Lower lobe of right lung (tissue), 2 donors: ENCODE results near the gene TEX9. TPM values are rescaled to one million over a fixed set of nuclear protein-coding genes. Genes with fewer than 3 reads are reported as not detected.
"Not testable (repeated sequence)": the region's sequence is repeated elsewhere in the genome, so short reads cannot be mapped to it uniquely, and the experiment has no call there.

Experiments used
- ATAC-seq, 2 donors: fragments of 200-7000 bp; cut with Tn5 transposase; one replicate each; pipeline ENCODE4 v1.9.1; 2020 to 2022; ENCODE audit warnings: mild to moderate bottlenecking in 2 of 2, moderate library complexity in 2 of 2
- DNase-seq: peaks from one replicate; pipeline ENCODE4 v3.0.0-alpha.2; 2020
- H3K27ac ChIP-seq: fragments of 200-600 bp; one replicate; pipeline ENCODE4 v1.8.0; 2022
- H3K27me3 ChIP-seq: fragments of 200-600 bp; one replicate; pipeline ENCODE4 v1.8.0; 2022; ENCODE audit warnings: low read depth
- H3K36me3 ChIP-seq: fragments of 200-600 bp; one replicate; pipeline ENCODE4 v1.8.0; 2022; ENCODE audit warnings: mild to moderate bottlenecking
- H3K4me1 ChIP-seq: fragments of 200-600 bp; one replicate; pipeline ENCODE4 v1.8.0; 2022
- H3K4me3 ChIP-seq: fragments of 200-600 bp; one replicate; pipeline ENCODE4 v1.8.0; 2022; ENCODE audit warnings: mild to moderate bottlenecking
- H3K9me3 ChIP-seq: fragments of 200-600 bp; one replicate; pipeline ENCODE4 v1.8.0; 2022
- CTCF ChIP-seq: fragments of 200-600 bp; IDR thresholded peaks from one replicate; pipeline ENCODE4 v1.8.0; 2022; ENCODE audit warnings: antibody characterized with exemption, mild to moderate bottlenecking
- intact Hi-C: fragments of 100-400 bp; cut with DNase I; formaldehyde crosslinking; loops from one replicate; pipeline ENCODE4 v1.11.0; 2022
- total RNA-seq: library from RNA; stranded (reverse); fragmentation: NEBNext Ultra II Directional; extraction: Animal tissue kit (Norgen Biotek cat#: 25700); gene quantifications from one replicate; pipeline ENCODE4 v1.2.1, GENCODE V29; 2021
- donor health status: DM: no; HTN: yes; CAD: no; lungs with severe emphysema.

The TEX9 gene
- total RNA-seq, 1 donor from 2014 or later = 11.6 TPM

DNA sequence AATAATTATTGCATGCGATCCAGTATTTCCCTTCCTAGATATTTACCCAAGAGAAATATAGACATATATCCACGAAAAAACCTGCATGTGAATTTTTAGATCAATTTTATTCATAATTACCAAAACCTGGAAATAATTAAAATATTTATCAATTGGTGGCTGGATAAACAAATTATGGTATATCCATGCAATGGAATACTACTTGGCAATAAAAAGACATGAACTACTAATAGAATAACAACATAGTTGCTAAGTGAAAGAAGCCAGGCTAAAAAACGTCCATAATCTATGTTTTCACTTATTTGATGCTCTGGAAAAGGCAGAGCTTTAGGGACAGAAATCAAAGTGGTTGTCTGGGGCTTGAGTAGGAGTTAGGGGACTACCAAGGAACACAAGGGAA is 20.7 kb downstream of the TEX9 start:
- Histone ChIP-seq H3K27ac (no peak overlapping the region), H3K9me3 (no peaks in the 10 kb centered on the region), H3K4me1 (no peaks in the 10 kb centered on the region), H3K36me3 (no peaks in the 10 kb centered on the region), H3K4me3 (no peak overlapping the region), H3K27me3 (no peaks in the 10 kb centered on the region)
- no peak for ATAC-seq
- intact Hi-C loops = no loop called here
- no peak for TF ChIP-seq CTCF
- no peak for DNase-seq

DNA sequence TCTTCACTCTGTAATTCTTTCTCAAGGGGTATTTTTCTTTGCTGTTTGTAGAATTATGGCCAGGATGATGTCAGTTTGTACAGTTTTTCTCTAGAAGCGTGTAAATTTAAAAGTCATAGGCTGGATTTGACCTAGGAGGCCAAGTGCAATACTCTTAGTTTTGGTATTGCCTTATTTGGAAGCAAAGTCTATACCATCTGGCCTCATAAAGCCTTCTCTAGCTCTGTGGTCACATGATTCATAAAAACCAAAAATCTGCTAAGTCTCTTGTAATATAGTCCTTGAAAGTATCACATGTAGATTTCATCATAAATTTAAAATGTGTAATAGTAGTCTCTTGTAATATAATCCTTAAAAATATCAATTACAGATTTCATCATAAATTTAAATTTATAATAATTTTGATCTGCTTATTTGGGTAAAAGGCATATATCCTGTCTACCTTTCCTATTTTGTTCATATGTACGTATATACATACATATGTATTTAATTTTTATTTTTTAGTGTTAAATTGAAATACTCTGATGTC is 25.6 kb downstream of the TEX9 start:
- no peak for ATAC-seq

GRCh38 chr15:56393277-56393676 is 28.1 kb downstream of the TEX9 start:
- H3K9me3 ChIP-seq = no peaks in the 10 kb centered on the region
- no peak overlapping the region for H3K27ac ChIP-seq
- no peaks in the 10 kb centered on the region for H3K4me1 ChIP-seq
- intact Hi-C loops = no loop called here
- no peaks in the 10 kb centered on the region for H3K36me3 ChIP-seq
- no peaks in the 10 kb centered on the region for H3K27me3 ChIP-seq
- ATAC-seq = no peak
- TF ChIP-seq CTCF = no peak
- DNase-seq = no peak
- no peak overlapping the region for H3K4me3 ChIP-seq

More for the DNA sequence above, 25.6 kb downstream of the TEX9 start:
- no peak for DNase-seq
- no peak overlapping the region for H3K4me3 ChIP-seq
- no peaks in the 10 kb centered on the region for H3K27me3 ChIP-seq
- H3K4me1 ChIP-seq = no peaks in the 10 kb centered on the region
- no peaks in the 10 kb centered on the region for H3K9me3 ChIP-seq
- no peak for TF ChIP-seq CTCF
- intact Hi-C loops = no loop called here
- H3K36me3 ChIP-seq = no peaks in the 10 kb centered on the region
- H3K27ac ChIP-seq = no peak overlapping the region

DNA sequence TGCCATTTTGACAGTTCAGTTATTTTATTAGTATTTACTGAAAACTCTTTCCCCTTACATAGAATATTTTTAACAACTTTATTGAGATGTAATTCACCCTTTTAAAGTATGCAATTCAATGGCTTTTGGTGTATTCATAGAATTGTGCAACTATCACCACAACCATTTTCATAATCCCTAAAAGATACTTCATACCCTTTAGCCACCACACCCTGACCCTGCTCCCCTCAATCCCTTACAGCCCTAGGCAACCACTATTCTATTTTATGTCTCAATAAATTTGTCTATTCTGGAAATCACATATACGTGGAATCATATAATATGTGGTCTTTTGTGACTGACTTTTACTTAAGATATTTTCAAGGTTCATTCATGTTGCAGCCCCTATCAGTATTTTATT is 29.7 kb downstream of the TEX9 start:
- TF ChIP-seq CTCF = no peak
- H3K4me1 ChIP-seq = no peaks in the 10 kb centered on the region

GRCh38 chr15:56397325-56397724 is 32.1 kb downstream of the TEX9 start:
- H3K27me3 ChIP-seq, H3K36me3 ChIP-seq, ATAC-seq, H3K4me1 ChIP-seq, H3K4me3 ChIP-seq, DNase-seq, H3K27ac ChIP-seq, H3K9me3 ChIP-seq, intact Hi-C loops: not testable (repeated sequence)

More for the DNA sequence above, 29.7 kb downstream of the TEX9 start:
- no peak for ATAC-seq
- Histone ChIP-seq H3K36me3 (no peaks in the 10 kb centered on the region), H3K27ac (no peak overlapping the region), H3K27me3 (no peaks in the 10 kb centered on the region), H3K4me3 (no peak overlapping the region), H3K9me3 (no peaks in the 10 kb centered on the region)
- no peak for DNase-seq
- intact Hi-C loops = no loop called here

GRCh38 chr15:56399209-56399608 is 34.0 kb downstream of the TEX9 start:
- intact Hi-C loops, DNase-seq: not testable (repeated sequence)

DNA sequence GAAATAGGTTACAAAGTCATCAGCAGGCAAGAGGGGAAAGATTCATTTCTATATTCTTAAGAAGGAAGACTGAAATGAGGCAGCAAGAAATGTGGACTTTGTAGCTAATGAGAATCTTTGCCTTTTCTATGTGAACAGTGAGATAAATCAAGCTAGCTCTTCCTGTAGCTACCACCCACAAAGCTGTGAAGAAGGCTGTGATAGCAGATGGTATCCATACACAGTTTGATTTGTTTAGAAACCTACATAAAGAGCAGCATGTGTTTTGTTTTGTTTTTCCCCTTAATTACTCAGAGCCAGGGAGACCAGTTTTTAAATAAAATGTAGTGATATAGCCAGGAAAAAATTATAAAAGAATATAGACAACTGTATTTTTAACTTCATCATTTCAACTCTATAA is 45.5 kb downstream of the TEX9 start:
- H3K4me3 ChIP-seq = no peak overlapping the region
- H3K36me3 ChIP-seq = no peaks in the 10 kb centered on the region
- no peaks in the 10 kb centered on the region for H3K4me1 ChIP-seq
- ATAC-seq (no peak), DNase-seq (no peak)
- intact Hi-C loops = no loop called here
- H3K9me3 ChIP-seq = peaks cover 4% of the 10 kb centered on the region
- H3K27ac ChIP-seq = no peak overlapping the region
- no peak for TF ChIP-seq CTCF
- no peaks in the 10 kb centered on the region for H3K27me3 ChIP-seq

More at GRCh38 chr15:56399209-56399608, 34.0 kb downstream of the TEX9 start:
- H3K27ac ChIP-seq, H3K4me1 ChIP-seq, H3K36me3 ChIP-seq, ATAC-seq, H3K4me3 ChIP-seq, H3K9me3 ChIP-seq, H3K27me3 ChIP-seq: not testable (repeated sequence)
